Measurements from ENCODE around the gene PJVK. TPM values are rescaled to one million over a fixed set of nuclear protein-coding genes. Genes with fewer than 3 reads are reported as not detected.

PJVK gene
- total and polyA plus RNA-seq, 2 experiments from 2014 or later = 1.6 to 2.1 TPM

- Mint-ChIP-seq H3K4me1 (peaks cover 20% of the 10 kb centered on the region), H3K9me3 (no peaks in the 10 kb centered on the region; the same call in 2 of the 3 replicates), H3K4me3 (no peak overlapping the region), H3K27me3 (ENCODE audit: insufficient read depth, low read depth, poor library complexity) (peaks cover 2% of the 10 kb centered on the region), H3K27ac (no peak overlapping the region), H3K36me3 (ENCODE audit: low read depth) (no peaks in the 10 kb centered on the region; the same call in 2 of the 3 replicates)
- H4K20me1 ChIP-seq (replicated peaks; ENCODE audit: insufficient read depth) = peaks cover 3% of the 10 kb centered on the region
- H2AFZ ChIP-seq = no peak overlapping the region
- no peak overlapping the region for H3K4me2 ChIP-seq
- H3K36me3 ChIP-seq (ENCODE audit: insufficient read depth) = no peaks in the 10 kb centered on the region
- peaks cover 11% of the 10 kb centered on the region; the same call in 1 of the 2 replicates for H3K4me1 ChIP-seq (ENCODE audit: insufficient read depth)
- no peak overlapping the region for H3K4me3 ChIP-seq
- no peaks in the 10 kb centered on the region for H3K9me2 ChIP-seq (ENCODE audit: insufficient read depth)
- 0 out of 2 replicates have a peak, but pooled peaks cover 4% of the 10 kb centered on the region for H3K27me3 ChIP-seq (ENCODE audit: insufficient read depth)
- peaks cover 38% of the 10 kb centered on the region for H3K79me2 ChIP-seq (replicated peaks; ENCODE audit: insufficient read depth)
- H3F3A ChIP-seq (replicated peaks; ENCODE audit: low read depth) = no peaks in the 10 kb centered on the region
- no peak for ATAC-seq
- TF ChIP-seq POLR2AphosphoS5 (IDR thresholded peaks at IDR 0.05; ENCODE audit: low read depth) (no peak), CREB1 (CRISPR knock-in tag; IDR thresholded peaks at IDR 0.05; ENCODE audit: low read depth) (no peak), ETS1 (IDR thresholded peaks at IDR 0.05) (no peak), CTCF (conservative IDR thresholded peaks at IDR 0.05; ENCODE audit: low read depth in 2 of 2) (no peak), NANOG (IDR thresholded peaks at IDR 0.05; ENCODE audit: borderline replicate concordance) (no peak), ZNF114 (CRISPR knock-in tag; IDR thresholded peaks at IDR 0.05) (no peak), EZH2 (IDR thresholded peaks at IDR 0.05; ENCODE audit: low read depth, unreplicated experiment) (no peak), ZNF331 (CRISPR knock-in tag; IDR thresholded peaks at IDR 0.05; ENCODE audit: low read depth) (no peak), JUNB (IDR thresholded peaks at IDR 0.05; ENCODE audit: unreplicated experiment) (no peak), EZH2phosphoT487 (IDR thresholded peaks at IDR 0.05; ENCODE audit: unreplicated experiment) (no peak), ZNF462 (CRISPR knock-in tag; IDR thresholded peaks at IDR 0.05) (no peak), STAT1 (IDR thresholded peaks at IDR 0.05; ENCODE audit: unreplicated experiment) (no peak)
- TF ChIP-seq, protein P1, sequence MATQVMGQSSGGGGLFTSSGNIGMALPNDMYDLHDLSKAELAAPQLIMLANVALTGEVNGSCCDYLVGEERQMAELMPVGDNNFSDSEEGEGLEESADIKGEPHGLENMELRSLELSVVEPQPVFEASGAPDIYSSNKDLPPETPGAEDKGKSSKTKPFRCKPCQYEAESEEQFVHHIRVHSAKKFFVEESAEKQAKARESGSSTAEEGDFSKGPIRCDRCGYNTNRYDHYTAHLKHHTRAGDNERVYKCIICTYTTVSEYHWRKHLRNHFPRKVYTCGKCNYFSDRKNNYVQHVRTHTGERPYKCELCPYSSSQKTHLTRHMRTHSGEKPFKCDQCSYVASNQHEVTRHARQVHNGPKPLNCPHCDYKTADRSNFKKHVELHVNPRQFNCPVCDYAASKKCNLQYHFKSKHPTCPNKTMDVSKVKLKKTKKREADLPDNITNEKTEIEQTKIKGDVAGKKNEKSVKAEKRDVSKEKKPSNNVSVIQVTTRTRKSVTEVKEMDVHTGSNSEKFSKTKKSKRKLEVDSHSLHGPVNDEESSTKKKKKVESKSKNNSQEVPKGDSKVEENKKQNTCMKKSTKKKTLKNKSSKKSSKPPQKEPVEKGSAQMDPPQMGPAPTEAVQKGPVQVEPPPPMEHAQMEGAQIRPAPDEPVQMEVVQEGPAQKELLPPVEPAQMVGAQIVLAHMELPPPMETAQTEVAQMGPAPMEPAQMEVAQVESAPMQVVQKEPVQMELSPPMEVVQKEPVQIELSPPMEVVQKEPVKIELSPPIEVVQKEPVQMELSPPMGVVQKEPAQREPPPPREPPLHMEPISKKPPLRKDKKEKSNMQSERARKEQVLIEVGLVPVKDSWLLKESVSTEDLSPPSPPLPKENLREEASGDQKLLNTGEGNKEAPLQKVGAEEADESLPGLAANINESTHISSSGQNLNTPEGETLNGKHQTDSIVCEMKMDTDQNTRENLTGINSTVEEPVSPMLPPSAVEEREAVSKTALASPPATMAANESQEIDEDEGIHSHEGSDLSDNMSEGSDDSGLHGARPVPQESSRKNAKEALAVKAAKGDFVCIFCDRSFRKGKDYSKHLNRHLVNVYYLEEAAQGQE (IDR thresholded peaks at IDR 0.05; ENCODE audit: unreplicated experiment) = no peak
- DNase-seq (ENCODE audit: low spot score) = no peak
- no peak overlapping the region for H3K27ac ChIP-seq (ENCODE audit: low read depth)
These were observed 33.3 kb downstream of the PJVK start for GRCh38 chr2:178484245-178485041.

Measured in GM23338 (cell line).